GM19468 (cell line): Measurements from ENCODE around the gene MS4A4A.
"Not testable (repeated sequence)": the region's sequence is repeated elsewhere in the genome, so short reads cannot be mapped to it uniquely, and the experiment has no call there.

Experiments used
- ATAC-seq: cut with Tn5 transposase; IDR thresholded peaks from one replicate; pipeline ENCODE4 v1.9.1; 2021; ENCODE audit warnings: mild to moderate bottlenecking, moderate library complexity, moderate number of reproducible peaks; ENCODE audit not compliant: unreplicated experiment; ENCODE audit errors: extremely low read depth

MS4A4A gene

DNA sequence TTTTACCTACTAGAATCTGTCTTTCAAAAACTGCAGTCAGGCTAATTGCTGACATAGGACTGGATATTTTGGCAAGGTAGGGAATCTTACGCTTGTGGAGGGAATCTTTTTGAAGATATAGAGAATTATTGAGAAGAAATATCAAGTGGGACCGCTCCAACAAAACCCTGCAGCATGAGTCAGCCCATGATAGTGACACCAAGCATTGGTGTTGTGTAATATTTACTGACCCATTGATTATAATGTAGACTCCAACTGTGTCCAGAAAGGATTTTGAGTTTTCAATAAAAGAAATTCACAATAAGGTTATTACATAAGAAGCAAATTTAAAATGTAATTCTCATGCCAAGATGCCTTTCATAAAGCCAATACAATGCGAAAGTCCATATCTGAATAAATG is 20.7 kb downstream of the MS4A4A start:
- ATAC-seq = no peak

DNA sequence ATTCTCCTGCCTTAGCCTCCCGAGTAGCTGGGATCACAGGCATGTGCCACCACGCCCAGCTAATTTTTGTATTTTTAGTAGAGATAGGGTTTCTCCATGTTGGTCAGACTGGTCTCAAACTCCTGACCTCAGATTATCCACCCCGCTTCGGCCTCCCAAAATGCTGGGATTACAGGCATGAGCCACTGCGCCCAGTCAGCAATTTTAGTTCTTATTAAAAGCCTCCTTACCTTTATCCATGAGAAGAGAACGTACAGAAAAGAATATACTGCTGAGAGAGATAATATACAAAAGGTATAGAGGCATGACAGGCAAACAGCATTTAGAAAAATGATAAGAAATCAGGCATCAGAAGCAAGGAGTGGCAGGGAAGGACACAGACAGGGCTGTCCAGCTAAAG is 21.4 kb downstream of the MS4A4A start:
- ATAC-seq = not testable (repeated sequence)

DNA sequence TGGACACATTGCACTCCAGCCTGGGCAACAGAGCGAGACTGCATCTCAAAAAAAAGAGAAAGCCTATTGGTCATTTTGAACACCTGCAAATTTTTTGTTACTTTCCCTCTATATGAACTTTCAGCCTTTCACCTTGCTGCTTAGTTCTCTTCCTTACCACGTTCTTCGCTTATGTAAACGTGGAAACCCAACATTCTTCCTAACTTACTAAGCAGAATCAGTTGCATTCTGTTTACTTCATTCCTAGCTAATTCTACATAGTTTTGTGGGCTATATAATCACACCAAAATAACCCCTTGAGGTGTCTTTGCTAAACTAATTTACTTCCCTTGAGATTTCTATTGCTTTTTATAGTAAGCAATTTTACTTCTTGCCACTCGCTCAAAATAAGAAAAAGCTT is 23.2 kb downstream of the MS4A4A start:
- ATAC-seq = no peak

DNA sequence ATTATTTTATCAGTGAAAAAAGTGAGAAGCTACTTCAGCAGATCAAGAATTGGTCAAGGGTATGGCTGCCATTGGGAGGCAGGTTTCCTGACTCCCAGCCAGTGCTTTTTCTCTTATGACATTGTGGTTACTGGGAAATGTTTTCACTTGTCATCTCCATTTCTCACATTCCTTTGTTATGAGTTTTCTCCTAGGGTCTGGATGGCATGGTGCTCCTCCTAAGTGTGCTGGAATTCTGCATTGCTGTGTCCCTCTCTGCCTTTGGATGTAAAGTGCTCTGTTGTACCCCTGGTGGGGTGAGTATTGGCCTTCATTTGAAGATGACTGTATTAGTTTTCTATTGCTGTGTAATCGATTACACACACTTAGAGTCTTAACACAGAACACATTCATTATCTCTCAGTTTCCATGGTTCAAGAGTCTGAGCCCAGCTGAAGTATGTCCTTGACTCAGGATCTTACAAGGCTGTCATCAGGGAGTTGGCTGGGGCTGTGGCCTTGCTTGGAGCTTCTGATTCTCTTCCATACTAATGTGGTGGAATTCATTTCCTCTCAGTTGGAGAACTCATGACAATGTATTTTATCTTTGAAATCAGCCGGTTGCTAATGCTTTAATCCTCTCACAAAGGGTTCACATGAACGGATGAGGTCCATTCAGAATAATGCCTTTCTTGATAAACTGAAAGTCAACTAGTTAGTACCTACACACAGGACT is 25.6 kb downstream of the MS4A4A start:
- no peak for ATAC-seq

DNA sequence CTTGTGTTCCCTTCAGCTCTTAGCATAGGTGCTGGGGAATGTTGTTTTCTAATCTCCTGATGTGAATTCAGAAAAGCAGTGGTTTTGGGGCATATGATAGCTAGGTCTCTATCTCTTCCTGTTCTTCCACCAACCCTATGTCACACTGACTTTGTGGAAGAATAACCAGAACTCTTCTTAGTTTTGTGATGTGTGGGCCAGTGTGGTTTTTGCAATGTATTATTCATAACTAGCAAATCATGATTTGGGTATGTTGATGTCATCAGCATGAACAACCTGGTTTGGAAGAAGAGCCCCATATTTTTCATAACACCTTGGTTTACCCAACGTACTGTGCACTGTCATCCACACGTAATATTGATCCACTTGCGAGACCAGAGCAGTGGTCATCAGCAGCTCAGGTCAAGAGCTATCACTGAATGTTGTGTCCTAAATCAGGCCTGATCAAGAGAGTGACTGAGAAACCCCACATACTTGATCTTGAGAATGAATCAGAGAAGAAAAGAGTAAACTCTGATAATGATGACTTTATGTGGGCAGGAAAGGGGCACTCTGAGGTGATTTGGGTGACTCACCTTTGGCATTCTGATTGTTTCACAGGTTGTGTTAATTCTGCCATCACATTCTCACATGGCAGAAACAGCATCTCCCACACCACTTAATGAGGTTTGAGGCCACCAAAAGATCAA is 27.2 kb downstream of the MS4A4A start:
- ATAC-seq = no peak

DNA sequence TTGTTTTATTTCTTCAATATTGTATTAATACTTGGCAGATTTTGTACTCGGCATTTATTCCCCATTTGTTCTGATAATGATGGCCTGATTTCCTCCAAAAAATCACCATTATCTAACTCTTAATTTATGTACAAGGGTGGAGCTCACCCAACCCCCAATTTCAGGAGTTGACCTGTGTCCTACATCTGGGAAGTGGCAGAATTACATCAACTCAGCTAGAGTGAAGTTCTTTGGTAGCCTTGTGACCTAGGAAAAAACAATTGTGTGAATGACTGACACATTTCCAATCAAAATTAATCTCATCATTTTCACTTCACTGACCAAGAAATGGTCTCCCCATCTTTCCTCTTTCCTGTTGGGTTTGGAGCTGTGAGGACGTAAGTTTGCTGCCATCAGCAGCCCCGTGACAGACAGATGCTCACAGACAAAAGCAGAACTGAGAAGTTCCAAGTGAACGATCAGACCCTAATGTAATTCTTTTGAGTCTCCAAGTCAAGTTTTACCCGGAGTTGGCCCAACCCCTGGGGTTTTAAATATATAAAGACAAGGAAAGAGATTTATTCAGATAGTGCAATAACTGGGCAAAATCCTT is 30.0 kb downstream of the MS4A4A start:
- no peak for ATAC-seq

DNA sequence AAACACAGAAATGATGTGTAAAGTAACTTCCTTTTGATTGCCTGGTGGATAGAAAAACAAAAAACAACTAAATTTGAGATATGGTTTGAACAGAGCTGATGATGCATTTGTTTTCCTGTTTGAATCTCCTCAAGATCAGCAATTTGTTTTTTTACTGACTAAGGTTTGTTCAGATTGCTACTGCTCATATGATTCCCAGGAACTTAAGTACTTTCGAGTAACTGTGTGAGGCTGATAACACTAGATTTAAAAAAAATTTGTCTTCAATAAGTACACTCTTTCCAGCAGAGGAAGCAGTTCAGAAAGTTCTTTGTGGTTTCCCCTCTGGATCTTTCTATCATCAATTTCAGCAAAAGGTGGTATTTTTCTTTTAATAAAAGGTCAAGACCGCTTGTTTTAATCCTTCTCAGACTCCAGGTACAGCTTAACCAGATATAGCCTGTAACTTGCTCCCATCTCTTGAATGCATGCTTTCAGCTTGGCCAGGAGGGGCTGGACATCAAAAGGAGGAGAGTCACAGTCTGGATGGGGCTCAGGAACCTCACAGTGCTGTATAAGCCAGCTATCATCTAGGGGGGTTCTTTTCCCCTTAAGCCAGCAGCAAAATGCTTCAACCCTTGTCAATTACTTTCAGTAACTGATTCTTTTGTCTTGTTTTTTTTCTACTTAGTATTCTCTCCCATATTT is 34.3 kb downstream of the MS4A4A start:
- ATAC-seq = no peak

DNA sequence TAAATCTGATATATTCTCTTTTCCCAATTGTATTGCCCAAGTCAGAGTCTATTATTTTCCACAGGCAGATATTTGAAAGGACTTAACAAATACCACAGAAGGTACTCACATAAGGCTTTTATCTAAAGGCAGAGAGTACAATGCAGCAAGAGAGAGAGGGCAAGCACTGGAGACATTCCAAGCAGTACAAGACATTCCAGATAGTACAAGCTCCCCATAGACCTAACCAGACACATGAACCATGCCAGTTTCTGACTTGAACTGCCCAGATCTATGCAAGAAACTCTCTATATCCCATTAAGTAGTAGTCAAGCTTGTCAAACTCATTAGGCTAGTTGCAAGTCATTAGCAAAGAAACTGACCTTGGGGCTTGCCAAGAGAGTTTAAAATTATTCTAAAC is 35.4 kb downstream of the MS4A4A start:
- ATAC-seq = no peak

DNA sequence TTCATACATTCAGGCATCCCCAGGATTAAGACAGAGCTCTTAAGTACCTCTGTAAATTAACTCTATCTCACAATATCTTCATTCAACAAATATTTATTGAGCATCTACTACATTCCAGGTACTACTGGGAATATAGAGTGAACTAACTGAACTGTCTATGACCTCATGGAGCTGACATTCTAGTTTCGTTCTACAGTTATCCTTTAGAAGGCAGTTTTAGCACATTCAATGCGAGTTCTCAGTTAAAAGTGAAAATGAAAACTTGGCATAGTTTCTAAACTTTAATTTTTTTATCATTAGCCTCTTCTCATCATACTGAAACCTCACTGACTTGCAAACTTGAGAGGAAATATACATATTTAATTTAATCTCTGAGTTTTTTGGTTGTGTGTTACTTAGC is 35.9 kb downstream of the MS4A4A start:
- ATAC-seq = no peak

DNA sequence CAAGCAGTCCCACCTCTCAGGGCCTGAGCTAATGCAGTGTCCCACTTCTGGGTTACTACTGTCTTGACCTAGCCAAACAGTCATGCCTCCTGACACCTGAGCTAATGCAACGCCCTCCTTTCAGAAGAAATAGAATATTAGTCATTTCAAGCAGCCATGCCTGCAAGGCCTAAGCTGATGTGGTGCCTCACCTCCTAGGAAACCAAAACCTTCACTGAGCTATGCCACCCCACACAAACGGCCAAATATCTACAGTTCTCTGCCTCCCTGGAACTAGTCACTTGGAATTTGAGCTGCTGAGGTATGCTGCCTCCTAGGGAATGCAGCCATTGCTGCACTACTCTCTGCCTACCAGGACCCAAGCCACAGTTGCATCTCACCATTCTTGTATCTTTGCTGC is 38.3 kb downstream of the MS4A4A start:
- ATAC-seq = no peak

DNA sequence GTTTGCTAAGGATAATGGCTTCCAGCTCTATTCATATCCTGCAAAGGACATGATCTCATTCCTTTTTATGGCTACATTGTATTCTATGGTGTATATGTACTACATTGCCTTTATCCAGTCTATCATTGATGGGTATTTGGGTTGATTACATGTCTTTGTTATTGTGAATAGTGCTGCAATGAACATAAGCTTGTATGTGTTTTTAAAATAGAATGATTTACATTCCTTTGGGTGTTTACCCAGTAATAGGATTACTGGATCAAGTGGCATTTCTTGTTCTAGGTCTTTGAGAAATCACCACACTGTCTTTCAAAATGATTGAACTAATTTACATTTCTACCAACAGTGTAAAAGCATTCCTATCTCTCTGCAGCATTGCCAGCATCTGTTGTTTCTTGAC is 40.6 kb downstream of the MS4A4A start:
- no peak for ATAC-seq

DNA sequence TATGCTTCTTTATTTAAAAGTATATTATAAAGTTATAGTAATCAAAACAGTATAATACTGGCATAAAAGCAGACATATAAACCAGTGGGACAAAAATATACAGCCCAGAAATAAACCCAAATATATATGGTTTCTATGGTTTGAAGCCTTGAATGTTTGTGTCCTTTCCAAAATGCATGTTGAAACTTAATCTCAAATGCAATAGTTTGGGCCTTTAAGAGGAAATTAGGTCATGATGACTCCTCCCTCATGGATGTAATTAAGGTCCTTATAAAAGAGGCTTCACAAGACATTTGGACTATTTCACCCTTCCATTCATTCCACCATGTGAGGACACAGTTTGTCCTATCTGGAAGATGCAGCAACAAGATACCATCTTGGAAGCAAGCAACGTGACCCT is 46.5 kb downstream of the MS4A4A start, which contains the start of gene MS4A6E:
Gene MS4A6E, plus strand, starts transcription at position 301 of the 400 bp plus-strand sequence. CDS start 7,641 bp downstream, outside the sequence.
- ATAC-seq = no peak

DNA sequence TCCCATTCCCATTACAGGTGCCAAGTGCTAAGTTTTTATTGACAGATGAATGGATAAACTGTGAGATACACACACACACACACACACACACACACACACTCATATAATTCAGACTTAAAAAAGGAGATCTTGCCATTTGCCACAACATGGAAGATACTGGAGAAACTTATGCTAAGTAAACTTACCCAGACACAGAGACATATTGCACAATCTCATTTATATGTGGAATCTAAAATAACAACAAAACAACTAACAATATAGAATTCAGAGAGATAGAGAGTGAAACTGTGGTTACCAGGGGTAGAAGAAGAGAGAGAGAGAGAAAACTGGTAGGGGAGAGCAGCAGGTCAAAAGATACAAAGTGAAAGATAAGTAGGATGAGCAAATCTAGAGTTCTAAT is 48.0 kb downstream of the MS4A4A start:
- no peak for ATAC-seq

DNA sequence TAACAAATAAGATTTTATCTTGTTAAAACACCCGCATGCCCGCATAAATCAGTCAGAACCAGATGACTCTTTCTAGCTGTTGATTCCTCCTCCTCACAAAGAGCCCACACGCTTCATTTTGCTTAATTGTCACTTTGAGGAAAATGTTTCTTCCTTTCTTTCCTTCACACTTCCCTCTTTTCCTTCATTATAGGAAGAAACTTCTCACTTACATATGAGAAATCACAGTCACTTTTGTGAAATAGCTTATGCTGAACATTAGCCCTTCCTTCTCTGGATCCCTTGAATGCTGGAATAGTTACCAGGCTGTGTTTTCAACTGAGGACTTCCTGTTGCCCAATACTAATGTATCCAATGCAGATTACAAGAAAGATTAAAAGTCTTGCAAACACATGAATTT is 52.4 kb downstream of the MS4A4A start:
- ATAC-seq = no peak

DNA sequence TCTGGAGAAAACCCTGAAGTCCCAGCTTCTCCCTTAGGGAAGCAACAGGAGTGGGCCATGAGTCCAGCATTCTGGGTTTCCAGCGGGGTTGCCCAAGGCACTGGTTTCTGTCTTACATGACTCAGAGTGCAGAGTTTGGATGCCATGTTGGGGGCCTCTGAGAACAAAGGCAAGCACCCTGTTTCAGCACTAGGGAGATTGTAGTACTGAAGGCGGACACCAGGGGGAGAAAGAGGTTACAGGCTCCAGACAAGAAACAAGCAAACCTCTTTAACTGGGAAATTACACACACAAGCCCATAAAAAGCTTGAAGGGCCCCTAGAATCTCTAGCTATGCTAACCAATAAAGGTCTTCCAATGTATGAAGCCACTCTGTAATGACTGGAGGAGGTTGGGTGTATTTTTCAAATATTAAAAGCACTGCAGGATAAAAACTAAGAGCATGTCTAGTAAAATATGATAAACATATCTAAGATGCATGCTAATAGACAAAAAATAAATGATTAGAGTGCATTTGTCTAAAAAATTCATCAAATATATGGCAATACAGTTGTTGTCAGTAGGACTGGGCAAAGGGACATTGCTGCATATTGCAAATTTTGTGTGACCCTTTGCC is 53.6 kb downstream of the MS4A4A start:
- no peak for ATAC-seq

DNA sequence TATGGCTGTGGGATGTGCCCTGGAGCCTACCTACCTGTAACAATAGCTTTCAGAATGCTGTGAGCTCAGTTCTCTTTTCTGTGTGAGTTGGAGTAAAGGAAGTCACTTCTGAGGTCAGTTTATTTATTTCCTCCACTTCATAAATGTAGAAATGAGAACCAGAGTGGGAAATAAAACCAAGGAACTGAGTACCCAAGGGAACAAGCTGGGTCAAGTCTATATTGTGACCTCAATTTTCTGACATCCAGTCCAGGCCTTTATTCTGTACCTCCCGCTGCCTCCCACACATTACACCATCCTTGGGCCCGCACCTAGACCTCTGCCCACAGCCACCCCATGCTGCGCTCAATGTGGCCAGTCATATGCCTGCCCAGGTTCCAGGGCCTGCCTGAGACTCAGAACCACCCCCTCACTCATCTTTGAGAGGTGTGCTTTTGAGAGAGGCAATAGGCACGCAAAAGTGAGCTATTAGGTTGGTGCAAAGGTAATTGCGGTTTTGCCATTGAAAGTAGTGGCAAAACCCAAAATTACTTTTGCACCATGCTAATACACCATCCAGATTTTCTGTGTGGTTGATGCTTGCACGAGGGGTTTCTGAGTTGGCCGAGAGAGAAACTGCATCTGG is 56.4 kb downstream of the MS4A4A start:
- ATAC-seq = no peak

DNA sequence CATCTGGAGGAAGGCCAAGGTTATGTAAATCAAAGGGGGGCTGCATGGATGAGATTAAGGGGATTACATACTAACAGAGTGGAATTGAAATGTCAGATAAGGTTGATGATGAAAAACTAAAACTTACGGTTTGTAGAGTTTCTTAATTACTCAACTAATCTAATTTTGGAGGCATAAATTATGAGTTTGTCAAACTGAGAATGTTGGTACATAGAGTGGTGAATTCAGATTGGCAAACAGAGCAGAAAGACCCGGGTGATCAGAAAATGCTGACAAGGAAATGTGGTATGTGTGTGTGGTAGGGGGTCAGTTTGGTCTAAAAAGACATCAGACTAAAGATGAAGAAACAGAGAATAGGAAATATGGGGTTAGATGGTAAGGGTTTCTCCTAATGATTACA is 57.6 kb downstream of the MS4A4A start:
- no peak for ATAC-seq

DNA sequence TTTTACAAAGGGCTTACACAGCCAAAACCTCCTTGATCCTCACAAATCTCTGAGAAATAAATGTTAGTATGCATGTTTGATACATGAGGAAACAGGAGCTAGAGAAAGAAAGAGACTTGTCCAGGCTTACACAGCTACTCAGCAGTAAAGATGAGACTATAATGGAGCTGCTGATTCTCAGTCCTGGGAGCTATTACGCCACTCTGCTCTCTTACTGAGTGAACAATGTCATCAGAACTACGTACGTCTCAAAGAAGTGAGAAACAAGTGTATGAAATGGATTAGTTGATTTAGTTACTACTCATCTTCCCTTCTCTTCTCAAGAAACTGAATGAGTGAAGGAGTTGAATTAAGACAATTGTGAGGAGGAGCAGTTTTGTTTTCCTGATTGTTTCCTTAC is 58.9 kb downstream of the MS4A4A start:
- ATAC-seq = no peak

DNA sequence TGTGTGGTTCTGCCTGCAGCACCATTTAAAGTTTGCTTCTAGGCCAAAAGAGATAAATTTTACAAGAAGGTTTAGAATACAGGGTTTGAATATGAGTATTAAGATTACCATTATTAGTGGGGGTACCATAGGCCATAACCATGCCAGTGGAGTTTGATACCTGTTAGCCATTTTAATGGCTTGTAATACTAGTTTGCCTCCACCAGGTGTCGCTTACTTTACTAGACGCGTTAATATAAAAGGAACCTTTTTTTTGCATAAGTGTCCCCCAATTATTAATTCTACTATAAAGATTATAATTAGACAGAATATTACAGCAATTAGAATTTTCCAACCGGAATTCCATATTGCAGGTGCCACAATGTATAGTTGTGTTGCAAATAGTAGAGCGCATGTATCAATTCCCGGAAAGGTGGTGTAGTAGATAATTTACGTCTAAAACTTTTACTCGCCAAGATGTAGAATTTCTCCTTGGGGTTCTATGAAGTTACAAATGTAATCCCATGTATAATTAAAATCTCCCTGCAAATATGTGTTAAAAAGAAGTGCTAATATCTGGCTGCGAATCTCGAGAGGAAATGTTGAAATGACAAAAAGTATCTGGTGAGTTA is 62.7 kb downstream of the MS4A4A start:
- ATAC-seq = no peak

DNA sequence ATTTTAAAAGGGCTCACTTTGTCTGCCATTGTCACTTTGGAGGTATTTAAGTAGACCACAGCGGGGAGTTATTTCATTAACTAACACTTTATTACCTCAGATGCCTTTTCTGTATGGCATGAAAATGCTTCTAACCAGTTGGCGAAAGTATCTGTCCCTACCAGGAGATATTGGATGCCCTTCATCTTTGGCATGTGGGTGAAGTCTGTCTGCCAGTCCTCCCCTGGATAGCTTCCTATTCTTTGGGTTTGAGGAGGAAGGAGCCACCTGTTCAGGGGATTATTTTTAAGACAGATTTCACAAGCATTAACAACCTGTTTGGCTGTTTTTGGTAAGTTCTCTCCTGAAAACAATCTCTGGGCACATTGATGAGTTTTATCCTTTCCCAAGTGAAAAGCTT is 63.7 kb downstream of the MS4A4A start:
- no peak for ATAC-seq
